Measurements from ENCODE around the gene GRAP. TPM values are rescaled to one million over a fixed set of nuclear protein-coding genes. Genes with fewer than 3 reads are reported as not detected.

The GRAP gene
- total and polyA plus RNA-seq, 9 of the 15 experiments (the other 6 are each of a cell fraction or from before 2014, with no cell fraction given): 0.07 to 0.41 (median 0.19) TPM; not detected in 5

- ATAC-seq (no peak), DNase-seq (ENCODE audit: extremely low read depth in 1 of 4, low spot score in 3 of 4) (no peak), FAIRE-seq (no peak)
- Histone ChIP-seq H3K4me3 (no peak overlapping the region), H3K9me3 (replicated peaks; ENCODE audit: control insufficient read depth, insufficient read depth, low read depth, low read length) (no peaks in the 10 kb centered on the region), H3K36me3 (ENCODE audit: control insufficient read depth, insufficient read depth, low read length) (peaks cover 46% of the 10 kb centered on the region; the same call in 1 of the 3 replicates), H3K27ac (ENCODE audit: extremely low read depth, low read depth, low read length) (no peak overlapping the region), H3K4me2 (ENCODE audit: insufficient read depth, low read length) (no peak overlapping the region), H3K9me1 (ENCODE audit: control insufficient read depth, insufficient read depth, low read length) (no peaks in the 10 kb centered on the region), H4K20me1 (replicated peaks; ENCODE audit: control insufficient read depth, insufficient read depth, low read length) (no peaks in the 10 kb centered on the region), H3K27me3 (ENCODE audit: control insufficient read depth in 2 of 2, insufficient read depth in 2 of 2, low read length in 2 of 2) (no peaks in the 10 kb centered on the region), H3K4me1 (replicated peaks in 1 of 2; ENCODE audit: control insufficient read depth in 2 of 2, insufficient read depth in 2 of 2, low read length in 2 of 2) (peaks cover 0 to 29% of the 10 kb centered on the region in 2 experiments; a peak in 3 of 5 replicates), H2AFZ (ENCODE audit: low read depth, low read length) (no peak overlapping the region), H3K9ac (ENCODE audit: insufficient read depth in 1 of 2, low read depth in 2 of 2, low read length in 2 of 2) (no peak overlapping the region), H3K79me2 (ENCODE audit: control insufficient read depth, insufficient read depth, low read length) (no peaks in the 10 kb centered on the region)
- no TSS peak for BruUV-seq (replicated peaks)
- intact Hi-C loops (cut with micrococcal nuclease): no loop called here
- WGBS (ENCODE audit: insufficient coverage, low coverage, missing lambda C conversion rate): 93% methylated on average over 11 of the region's 13 CpGs
- CTCF ChIA-PET (ENCODE audit: low intra/inter-chr PET ratio): no interaction called here
- in situ Hi-C loops (cut with MboI): loop anchor here (5.0 kb wide), 1 partner anchor 42 kb away; no protein-coding TSS in a partner anchor
- TF ChIP-seq CCNT2 (IDR thresholded peaks at IDR 0.05; ENCODE audit: borderline replicate concordance, extremely low read depth, insufficient read length, low read depth, low read length) (no peak), ATF6 (CRISPR knock-in tag; IDR thresholded peaks at IDR 0.05) (no peak), RBM39 (optimal IDR thresholded peaks at IDR 0.05; ENCODE audit: low read depth, low read length) (no peak), ZFPM2 (CRISPR knock-in tag; IDR thresholded peaks at IDR 0.05) (no peak), ARID3B (CRISPR knock-in tag; IDR thresholded peaks at IDR 0.05; ENCODE audit: borderline replicate concordance) (no peak), GABPB1 (CRISPR knock-in tag; IDR thresholded peaks at IDR 0.05) (no peak), SP1 (CRISPR knock-in tag; IDR thresholded peaks at IDR 0.05) (no peak), SREBF2 (CRISPR knock-in tag; IDR thresholded peaks at IDR 0.05) (no peak)
- POLR2A ChIA-PET: interaction anchor here (0.5 to 0.6 kb wide), 3 partner anchors 9 to 26 kb away, joined by 3 to 5 read pairs (median 3); no protein-coding TSS in a partner anchor
Observed at GRCh38 chr17:18975597-18975996, 71.2 kb downstream of the GRAP start.

All from K562 (cell line).